HG02678 (cell line): Measurements from ENCODE around the gene POLE.

Experiments used
- ATAC-seq: cut with Tn5 transposase; IDR thresholded peaks from one replicate; pipeline ENCODE4 v1.9.1; 2021; ENCODE audit warnings: mild to moderate bottlenecking, moderate library complexity; ENCODE audit not compliant: unreplicated experiment

The POLE gene

DNA sequence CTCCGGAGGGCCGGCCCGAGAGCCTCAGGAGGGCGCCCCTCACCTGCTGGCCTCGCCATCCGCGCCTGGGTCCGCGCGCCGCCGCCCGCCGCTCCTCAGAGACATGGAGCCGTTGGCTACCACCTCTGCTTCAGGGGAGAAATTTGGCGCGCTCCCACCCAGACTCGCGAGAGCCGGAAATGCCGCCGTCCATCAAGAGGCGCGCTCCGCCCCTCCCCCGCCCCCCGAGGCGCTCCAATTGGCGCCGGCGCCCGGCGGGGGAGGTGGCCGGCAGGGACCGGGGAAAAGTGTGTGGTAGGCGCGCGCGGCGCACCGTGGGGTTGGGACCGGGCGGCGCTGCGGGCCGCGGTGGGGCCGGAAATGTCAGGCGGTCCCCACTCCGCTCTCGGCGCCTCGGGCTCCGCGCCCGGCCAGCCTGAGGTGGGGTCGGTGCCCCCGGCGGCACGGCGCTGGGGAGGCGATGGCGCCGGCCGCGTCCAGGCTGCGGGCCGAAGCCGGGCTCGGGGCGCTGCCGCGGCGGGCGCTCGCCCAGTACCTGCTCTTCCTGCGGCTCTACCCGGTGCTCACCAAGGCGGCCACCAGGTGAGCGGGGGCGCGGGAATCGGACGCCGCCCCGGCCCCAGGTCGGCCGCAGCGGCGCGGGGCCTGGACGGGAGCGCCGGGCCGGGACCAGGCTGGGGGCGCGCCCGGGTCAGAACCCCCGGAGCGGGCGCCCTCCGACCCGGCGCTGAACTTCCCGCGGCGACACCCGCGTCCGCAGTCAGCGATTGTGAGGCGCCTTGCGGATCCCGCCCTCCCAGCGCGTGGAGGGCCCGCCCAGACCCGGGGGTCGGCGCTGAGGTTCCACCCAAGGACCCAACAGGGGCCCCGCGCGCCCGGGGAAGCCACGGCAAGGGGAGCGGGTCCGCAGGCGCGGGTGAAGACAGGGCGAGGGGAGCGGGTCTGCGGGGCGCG lies at the start of gene POLE, which contains the start of gene PXMP2:
Gene POLE (minus strand): TSS at position 132 of the 954 bp plus-strand sequence. CDS start 27 bp downstream, at position 105.
Gene PXMP2 (plus strand): TSS at position 377 of the 954 bp plus-strand sequence. CDS start 84 bp downstream, at position 461.
- peak; percentile 93 for ATAC-seq

DNA sequence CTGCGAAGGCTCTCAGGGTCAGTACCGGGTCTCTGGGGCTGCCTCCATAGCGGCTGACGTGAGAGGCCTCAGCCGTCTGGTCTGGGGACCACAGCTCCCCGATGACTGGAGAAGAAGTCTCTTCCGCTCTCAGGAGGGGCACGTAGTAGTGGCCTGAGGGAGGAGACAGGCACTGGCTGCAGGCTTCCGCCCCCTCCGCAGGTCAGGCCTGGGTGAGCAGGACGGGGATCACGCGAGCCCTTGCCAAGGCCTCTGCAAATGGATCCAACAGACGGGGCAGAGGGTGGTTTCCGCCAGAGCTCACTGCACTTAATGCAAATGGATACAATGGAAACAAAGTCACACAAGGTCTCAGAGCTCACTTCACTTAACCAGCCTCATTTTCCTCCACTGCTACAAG lies 49.8 kb upstream of the POLE start:
- ATAC-seq = no peak

- no peak for ATAC-seq
Observed at GRCh38 chr12:132736378-132736777, 49.2 kb upstream of the POLE start.

GRCh38 chr12:132735496-132735895 lies 48.4 kb upstream of the POLE start:
- ATAC-seq = no peak

DNA sequence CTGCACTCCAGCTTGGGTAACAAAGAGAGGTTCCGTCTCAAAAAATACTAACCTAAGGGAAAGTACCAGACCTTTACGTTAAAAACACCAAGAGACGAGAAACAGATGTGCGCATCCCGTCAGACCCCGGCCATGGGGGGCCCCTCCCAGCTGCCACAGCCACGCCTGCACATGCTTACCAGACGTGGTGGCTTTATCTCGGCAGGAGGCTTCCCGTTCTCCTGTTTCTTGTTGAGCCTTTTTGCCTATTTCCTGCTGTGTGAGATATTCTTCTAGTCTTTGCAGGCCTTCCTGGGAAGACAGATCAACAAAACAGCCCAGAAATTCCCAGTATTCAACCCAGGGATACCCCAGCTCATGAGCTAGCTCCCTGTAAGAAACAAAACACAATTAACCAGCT lies 47.1 kb upstream of the POLE start:
- no peak for ATAC-seq

GRCh38 chr12:132731574-132731973 lies 44.4 kb upstream of the POLE start:
- ATAC-seq = no peak

DNA sequence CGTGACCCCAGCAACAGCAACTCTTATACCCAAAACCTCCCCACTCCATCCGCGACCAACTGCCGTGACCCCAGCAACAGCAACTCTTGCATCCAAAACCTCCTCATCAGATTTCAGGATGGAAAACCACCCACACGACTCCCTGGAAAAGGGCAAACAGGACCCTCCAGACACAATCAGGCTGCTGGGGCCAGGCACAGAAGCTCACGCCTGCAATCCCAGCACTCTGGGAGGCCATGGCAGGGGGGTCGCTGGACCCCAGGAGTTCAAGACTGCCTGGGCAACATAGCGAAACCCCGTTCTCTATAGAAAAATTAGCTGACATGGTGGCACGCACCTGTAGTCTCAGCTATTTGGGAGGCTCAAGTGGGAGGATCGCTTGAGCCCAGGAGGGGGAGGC lies 43.2 kb upstream of the POLE start:
- no peak for ATAC-seq

DNA sequence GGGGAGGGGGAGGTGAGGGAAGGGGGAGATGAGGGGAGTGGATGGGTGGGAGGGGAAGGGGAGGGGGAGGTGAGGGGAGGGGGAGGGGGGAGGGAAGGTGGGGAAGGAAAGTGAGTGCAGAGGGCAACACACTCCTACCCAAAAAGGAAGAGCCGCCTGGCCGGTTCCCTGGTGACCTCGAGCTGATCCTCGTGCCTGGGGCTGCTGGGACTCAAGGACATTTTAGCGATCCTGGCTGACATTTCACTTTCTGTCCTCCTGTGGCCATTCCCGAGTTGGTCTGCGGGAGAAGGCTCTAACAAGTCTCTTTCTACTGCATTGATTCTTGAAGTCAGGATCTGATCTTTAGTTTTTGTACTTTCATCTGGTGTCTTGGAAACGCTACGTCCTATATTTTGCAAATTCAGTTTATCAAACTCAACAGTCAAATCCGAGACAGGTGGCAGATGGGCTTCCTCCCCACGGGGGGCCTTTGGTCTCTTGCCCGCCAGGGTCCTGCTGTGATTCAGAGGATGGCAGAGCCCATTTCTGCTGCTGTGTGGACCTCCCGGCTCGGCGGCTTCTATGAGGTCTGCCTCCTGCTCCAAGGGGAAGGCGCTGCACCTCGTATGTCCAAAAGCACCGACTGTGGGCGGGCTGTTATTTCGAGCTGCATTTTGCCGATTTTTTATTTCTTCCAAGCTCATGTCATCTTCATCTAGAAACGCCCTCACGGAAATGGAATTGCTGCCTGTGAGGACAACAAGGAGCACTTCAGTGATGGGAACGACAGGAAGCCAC lies 42.6 kb upstream of the POLE start:
- no peak for ATAC-seq

DNA sequence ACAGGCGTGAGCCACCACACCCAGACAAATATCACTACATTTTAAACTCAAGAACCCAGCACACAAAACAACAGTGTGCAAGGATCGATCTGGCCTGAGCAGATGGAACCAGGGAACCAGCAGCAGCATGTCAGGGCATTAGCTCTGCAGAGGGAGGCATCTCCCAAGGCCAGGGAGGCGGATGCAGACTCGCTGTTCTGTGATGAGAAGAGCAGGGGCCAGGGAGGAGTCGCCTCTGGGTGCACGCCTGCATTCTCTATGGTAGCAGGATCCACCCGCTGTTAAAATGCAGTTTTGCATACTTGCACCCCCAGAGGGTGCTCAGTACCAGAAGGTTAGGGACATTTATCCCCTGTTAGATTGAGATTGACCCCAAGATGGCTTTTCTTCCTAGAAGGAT lies 41.4 kb upstream of the POLE start:
- no peak for ATAC-seq

DNA sequence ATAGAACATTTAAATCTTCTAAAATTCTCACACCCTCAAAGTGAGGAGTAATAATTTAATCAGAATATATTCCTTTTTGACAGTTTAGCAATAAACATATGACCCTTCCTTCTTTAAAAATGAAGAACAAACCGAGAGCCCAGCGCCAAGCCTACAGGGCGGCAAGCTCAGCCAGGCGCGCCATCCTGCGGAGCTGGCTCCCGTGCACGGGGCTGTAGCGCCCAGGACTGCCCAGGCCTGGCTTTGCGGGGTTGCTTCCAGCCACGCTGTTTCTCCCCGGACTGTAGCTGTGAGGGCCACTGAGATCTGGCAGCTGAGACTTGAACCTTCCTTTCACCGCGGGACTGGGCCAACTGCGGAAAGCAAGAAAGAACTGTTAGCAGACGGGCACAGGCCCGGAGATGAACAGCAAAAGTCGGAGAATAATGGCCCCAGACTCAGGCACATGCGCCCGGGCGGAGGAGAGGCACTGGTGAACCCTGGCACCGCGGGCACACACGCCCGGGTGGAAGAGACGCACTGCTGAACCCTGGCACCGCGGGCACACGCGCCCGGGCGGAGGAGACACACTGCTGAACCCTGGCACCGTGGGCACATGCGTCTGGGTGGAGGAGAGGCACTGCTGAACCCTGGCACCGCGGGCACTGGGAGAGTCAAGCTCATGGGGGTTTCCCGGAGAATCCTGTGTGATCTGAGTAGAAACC lies 40.1 kb upstream of the POLE start:
- ATAC-seq = no peak

DNA sequence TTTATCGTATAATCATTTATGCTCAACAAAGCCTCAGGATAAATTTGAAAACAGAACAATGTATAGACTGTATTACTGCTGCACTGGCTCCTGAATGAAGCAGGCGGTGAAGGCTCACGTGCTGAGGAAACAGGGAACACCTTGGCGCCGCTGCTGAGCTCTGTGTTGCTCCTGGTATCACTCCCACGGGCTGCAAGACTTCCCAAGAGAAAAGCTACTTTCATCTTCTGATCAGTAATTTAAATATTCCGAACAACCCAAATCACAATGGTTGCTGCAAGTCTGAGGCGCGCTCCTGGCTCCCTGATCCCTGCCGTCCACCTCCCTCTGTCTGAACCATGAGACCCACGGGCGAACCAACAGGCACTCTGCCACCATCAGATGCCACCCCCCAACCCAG lies 39.2 kb upstream of the POLE start:
- no peak for ATAC-seq

DNA sequence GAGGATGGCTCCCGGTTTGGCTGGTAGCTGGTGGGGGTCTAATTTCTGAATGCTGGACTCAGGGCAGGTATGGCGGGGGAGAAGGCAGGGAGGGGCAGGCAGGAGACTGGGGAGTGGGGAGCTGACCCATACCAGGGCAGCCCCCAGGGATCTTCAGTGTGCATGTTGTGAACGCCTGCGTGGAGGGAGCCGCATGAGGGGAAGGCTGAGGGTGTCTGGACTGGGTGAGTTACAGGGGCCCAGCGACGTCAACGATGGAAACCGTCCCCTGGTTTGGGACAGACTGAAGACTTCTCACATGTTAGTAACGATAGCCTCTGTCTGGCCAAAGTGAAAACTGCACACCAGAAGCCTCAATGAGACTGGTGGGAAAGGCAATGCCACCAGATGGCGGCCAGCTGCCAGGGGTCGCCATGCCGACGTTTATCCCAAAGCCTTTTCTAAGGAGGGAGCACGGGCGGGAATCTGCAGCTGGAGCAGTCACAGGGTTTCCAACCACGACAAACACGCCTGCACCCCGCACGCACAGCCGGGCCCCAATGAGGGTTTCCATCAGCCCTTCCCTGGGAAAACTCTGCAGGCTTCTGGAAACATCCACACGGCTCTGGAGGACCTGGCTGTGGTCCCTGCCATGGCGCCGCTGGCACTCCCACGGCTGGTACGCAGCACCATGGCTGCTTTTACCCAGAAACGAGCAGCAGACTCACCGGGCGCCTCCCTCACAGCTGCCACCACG lies 37.5 kb upstream of the POLE start:
- ATAC-seq = no peak

- no peak for ATAC-seq
Observed at GRCh38 chr12:132723764-132724140, 36.6 kb upstream of the POLE start.

DNA sequence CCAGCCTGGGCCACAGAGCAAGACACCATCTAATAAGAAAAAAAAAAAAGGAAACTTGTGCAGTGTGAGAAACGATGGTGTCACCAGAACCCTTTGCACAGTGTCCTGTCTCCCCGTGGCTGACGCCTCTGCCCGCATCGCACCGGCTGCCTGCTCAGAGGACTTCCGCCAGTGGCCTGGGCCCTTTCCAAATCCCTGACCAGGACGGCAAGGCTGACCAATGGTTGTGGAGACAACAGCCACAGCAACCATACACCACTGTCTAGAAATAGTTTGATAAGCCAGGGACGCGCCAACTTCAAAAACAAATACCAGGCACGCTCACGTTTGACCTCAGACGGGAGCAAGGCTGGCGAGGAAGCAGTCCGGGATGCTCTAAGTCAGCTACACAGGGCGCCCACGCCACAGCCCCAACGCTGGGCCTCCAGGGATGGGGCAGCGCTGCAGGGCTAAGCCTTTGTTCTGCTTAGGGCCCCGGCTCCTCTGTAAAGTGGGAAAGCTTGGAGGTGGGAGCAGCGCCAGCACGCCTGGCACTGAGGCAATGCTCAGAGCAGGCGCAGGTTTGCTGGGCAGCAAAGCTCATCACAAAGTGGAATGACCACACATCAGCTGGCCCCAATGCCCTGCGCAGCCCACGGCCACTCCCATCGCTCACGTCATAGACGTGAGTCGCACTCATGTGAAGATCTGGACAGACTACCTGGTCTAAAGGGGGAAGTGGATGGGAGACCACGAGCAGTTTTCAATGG lies 36.0 kb upstream of the POLE start:
- ATAC-seq = no peak

- no peak for ATAC-seq
Observed at GRCh38 chr12:132720606-132721345, 33.6 kb upstream of the POLE start.

DNA sequence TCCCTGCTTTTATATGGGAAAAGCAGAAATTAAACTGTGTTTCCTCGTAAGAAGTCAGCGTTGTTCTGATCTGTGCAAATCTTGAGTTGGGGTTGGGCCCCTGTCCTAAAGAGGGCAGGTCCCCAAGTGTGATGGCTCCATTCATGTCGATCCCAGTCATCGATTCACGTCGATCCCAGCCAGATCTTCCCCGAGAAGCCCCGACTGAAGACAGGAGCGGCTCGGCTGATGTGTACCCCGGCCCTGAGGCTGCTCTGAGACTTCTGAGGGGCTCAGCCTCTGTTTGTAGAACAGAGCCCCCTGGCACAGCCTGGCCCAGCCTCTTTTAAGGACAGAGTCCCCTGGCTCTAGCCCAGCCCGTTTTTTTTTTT lies 32.8 kb upstream of the POLE start:
- no peak for ATAC-seq

GRCh38 chr12:132719141-132719953 lies 32.2 kb upstream of the POLE start:
- ATAC-seq = no peak

DNA sequence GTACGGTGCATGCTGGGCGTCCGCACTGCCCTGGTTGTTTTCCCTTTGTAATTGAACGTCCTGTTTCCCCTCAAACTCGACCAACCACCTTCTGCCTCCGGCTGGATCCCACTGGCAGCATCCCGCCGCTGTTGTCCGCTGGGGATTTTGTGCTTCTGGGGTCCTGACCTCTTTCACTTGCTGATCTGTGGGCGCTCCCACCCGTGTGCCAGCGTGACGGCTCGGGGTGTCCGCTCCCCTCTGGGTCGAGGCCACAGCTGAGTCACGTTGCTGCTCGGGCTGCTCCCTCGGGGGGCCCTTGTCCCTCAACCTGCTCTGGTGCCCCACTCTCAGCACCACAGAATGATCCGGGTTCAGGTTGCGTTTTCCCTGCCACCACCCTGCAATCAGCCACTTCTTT lies 31.5 kb upstream of the POLE start:
- no peak for ATAC-seq
